ENCODE results near the gene ZC3H12A.
A peak's percentile ranks its signal among the peaks of the same experiment; 100 is the strongest.

ZC3H12A gene

GRCh38 chr1:37486680-37487618 lies 12.6 kb downstream of the ZC3H12A start:
- no peak for FAIRE-seq
- TF ChIP-seq CTCF (IDR thresholded peaks at IDR 0.05; ENCODE audit: insufficient read depth, missing control alignments), result peak; percentile 71
- DNase-seq (ENCODE audit: insufficient read length, low spot score), result no peak

- no peak for FAIRE-seq
- TF ChIP-seq CTCF (IDR thresholded peaks at IDR 0.05; ENCODE audit: insufficient read depth, missing control alignments), result no peak
- DNase-seq (ENCODE audit: insufficient read length, low spot score), result no peak
Measured at GRCh38 chr1:37487619-37487984, 13.2 kb downstream of the ZC3H12A start.

- no peak for TF ChIP-seq CTCF (IDR thresholded peaks at IDR 0.05; ENCODE audit: insufficient read depth, missing control alignments)
- DNase-seq (ENCODE audit: insufficient read length, low spot score), result no peak
- no peak for FAIRE-seq
Measured at GRCh38 chr1:37493336-37494098, 19.1 kb downstream of the ZC3H12A start.

GRCh38 chr1:37495875-37496274 lies 21.5 kb downstream of the ZC3H12A start:
- no peak for TF ChIP-seq CTCF (IDR thresholded peaks at IDR 0.05; ENCODE audit: insufficient read depth, missing control alignments)
- DNase-seq (ENCODE audit: insufficient read length, low spot score), result no peak
- FAIRE-seq, result no peak

- no peak for FAIRE-seq
- TF ChIP-seq CTCF (IDR thresholded peaks at IDR 0.05; ENCODE audit: insufficient read depth, missing control alignments), result no peak
- DNase-seq (ENCODE audit: insufficient read length, low spot score), result no peak
Measured at GRCh38 chr1:37497832-37498231, 23.5 kb downstream of the ZC3H12A start.

GRCh38 chr1:37498872-37499617 lies 24.7 kb downstream of the ZC3H12A start:
- no peak for FAIRE-seq
- TF ChIP-seq CTCF (IDR thresholded peaks at IDR 0.05; ENCODE audit: insufficient read depth, missing control alignments), result no peak

More at GRCh38 chr1:37498872-37499617, 24.7 kb downstream of the ZC3H12A start:
- no peak for DNase-seq (ENCODE audit: insufficient read length, low spot score)
